ENCODE measurements around the gene MYOCD. TPM values are rescaled to one million over a fixed set of nuclear protein-coding genes. Genes with fewer than 3 reads are reported as not detected.
A peak's percentile ranks its signal among the peaks of the same experiment; 100 is the strongest.

The MYOCD gene
- total and polyA plus RNA-seq, 2 of the 13 experiments (the other 11 are each of a cell fraction or from before 2014, with no cell fraction given) = not detected

GRCh38 chr17:12737740-12738469 lies 72.2 kb downstream of the MYOCD start:
- no peak overlapping the region for H3K27ac ChIP-seq (ENCODE audit: extremely low read length, insufficient read depth, low read length)
- H3K27me3 ChIP-seq (ENCODE audit: control insufficient read depth in 1 of 2, insufficient read depth in 2 of 2, low read length in 2 of 2) = peaks cover 2 to 7% of the 10 kb centered on the region in 2 experiments; a peak in 2 of 5 replicates
- in situ Hi-C loops (cut with HindIII; ENCODE audit: extremely low pct_ligation_motif_present, low pct_unique_long_range_greater_than_20kb) (no loop called here), intact Hi-C loops (cut with micrococcal nuclease; ENCODE audit: unreplicated experiment) (no loop called here)
- no peak overlapping the region for H3K9ac ChIP-seq (ENCODE audit: insufficient read depth, low read depth, low read length)
- no peak overlapping the region for H2AFZ ChIP-seq (ENCODE audit: low read length)
- POLR2A ChIA-PET = no interaction called here
- H3K9me3 ChIP-seq (ENCODE audit: low read length) = no peaks in the 10 kb centered on the region
- H3K79me2 ChIP-seq (ENCODE audit: insufficient read depth, low read length) = no peaks in the 10 kb centered on the region
- H3K4me2 ChIP-seq (ENCODE audit: low read depth, low read length) = no peak overlapping the region
- DNase-seq (ENCODE audit: low spot score) (no peak), ATAC-seq (no peak), FAIRE-seq (no peak)
- TF ChIP-seq ZBTB49 (CRISPR knock-in tag; IDR thresholded peaks at IDR 0.05; ENCODE audit: borderline replicate concordance) = no peak
- TF ChIP-seq CEBPB (IDR thresholded peaks at IDR 0.05; ENCODE audit: borderline replicate concordance, low read depth, low read length) = peak; percentile 34; the same call in 1 of the 2 replicates
- TF ChIP-seq ZNF124 (CRISPR knock-in tag; IDR thresholded peaks at IDR 0.05) = no peak
- no peak overlapping the region for H3K4me3 ChIP-seq (replicated peaks in 1 of 3; ENCODE audit: insufficient read depth in 1 of 3, low read depth in 2 of 3, low read length in 3 of 3)
- WGBS (ENCODE audit: low lambda C conversion rate) = 27% methylated on average over 7 of the region's 7 CpGs
- CTCF ChIA-PET (ENCODE audit: low intra/inter-chr PET ratio, low total read pairs) = no interaction called here
- BruUV-seq (replicated peaks) = no TSS peak
- H3K36me3 ChIP-seq (replicated peaks in 1 of 2; ENCODE audit: control insufficient read depth in 1 of 2, insufficient read depth in 2 of 2, low read length in 2 of 2) = no peaks in the 10 kb centered on the region
- no peaks in the 10 kb centered on the region for H4K20me1 ChIP-seq (ENCODE audit: insufficient read depth, low read length)
- no peaks in the 10 kb centered on the region for H3K4me1 ChIP-seq (ENCODE audit: insufficient read depth, low read length)

- FAIRE-seq (no peak), ATAC-seq (no peak), DNase-seq (ENCODE audit: low spot score) (no peak)
- Histone ChIP-seq H3K27me3 (ENCODE audit: control insufficient read depth in 1 of 2, insufficient read depth in 2 of 2, low read length in 2 of 2) (peaks cover 2 to 7% of the 10 kb centered on the region in 2 experiments; a peak in 2 of 5 replicates), H3K4me1 (ENCODE audit: insufficient read depth, low read length) (no peaks in the 10 kb centered on the region), H3K4me3 (replicated peaks in 1 of 3; ENCODE audit: insufficient read depth in 1 of 3, low read depth in 2 of 3, low read length in 3 of 3) (no peak overlapping the region), H3K79me2 (ENCODE audit: insufficient read depth, low read length) (no peaks in the 10 kb centered on the region), H3K27ac (ENCODE audit: extremely low read length, insufficient read depth, low read length) (no peak overlapping the region), H2AFZ (ENCODE audit: low read length) (no peak overlapping the region), H3K4me2 (ENCODE audit: low read depth, low read length) (no peak overlapping the region), H3K9ac (ENCODE audit: insufficient read depth, low read depth, low read length) (no peak overlapping the region), H4K20me1 (ENCODE audit: insufficient read depth, low read length) (no peaks in the 10 kb centered on the region), H3K9me3 (ENCODE audit: low read length) (no peaks in the 10 kb centered on the region), H3K36me3 (replicated peaks in 1 of 2; ENCODE audit: control insufficient read depth in 1 of 2, insufficient read depth in 2 of 2, low read length in 2 of 2) (no peaks in the 10 kb centered on the region)
- in situ Hi-C loops (cut with HindIII; ENCODE audit: extremely low pct_ligation_motif_present, low pct_unique_long_range_greater_than_20kb) (no loop called here), intact Hi-C loops (cut with micrococcal nuclease; ENCODE audit: unreplicated experiment) (no loop called here)
- ChIA-PET CTCF (ENCODE audit: low intra/inter-chr PET ratio, low total read pairs) (no interaction called here), POLR2A (no interaction called here)
- WGBS (ENCODE audit: low lambda C conversion rate) = 43% methylated on average over 2 of the region's 2 CpGs
- BruUV-seq (replicated peaks) = no TSS peak
- no peak for TF ChIP-seq SP140L (CRISPR knock-in tag; IDR thresholded peaks at IDR 0.05; ENCODE audit: borderline replicate concordance)
- TF ChIP-seq GZF1 (CRISPR knock-in tag; IDR thresholded peaks at IDR 0.05) = no peak
- no peak for TF ChIP-seq ZHX1 (CRISPR knock-in tag; IDR thresholded peaks at IDR 0.05; ENCODE audit: low read depth)
- TF ChIP-seq JUN (CRISPR knock-in tag; IDR thresholded peaks at IDR 0.05) = no peak
- TF ChIP-seq ZNF616 (CRISPR knock-in tag; IDR thresholded peaks at IDR 0.05; ENCODE audit: low read depth) = no peak
- TF ChIP-seq ZBTB44 (CRISPR knock-in tag; IDR thresholded peaks at IDR 0.05) = no peak
Observed at GRCh38 chr17:12738624-12739023, 72.9 kb downstream of the MYOCD start.

Data from HepG2 (cell line).